ENCODE measurements around the gene LY6G6F. TPM values are rescaled to one million over a fixed set of nuclear protein-coding genes. Genes with fewer than 3 reads are reported as not detected.

Gene LY6G6F
- total and polyA plus RNA-seq, 3 donors from 2014 or later = 0.41 TPM; not detected in 2

- H3K9me3 ChIP-seq = no peaks in the 10 kb centered on the region
- TF ChIP-seq CTCF (IDR thresholded peaks at IDR 0.05) = no peak
- TF ChIP-seq POLR2A (IDR thresholded peaks at IDR 0.05) = no peak
- intact Hi-C loops (cut with DNase I; ENCODE audit: low total_unique reads) = no loop called here
- no peak overlapping the region for H3K27ac ChIP-seq
- H3K27me3 ChIP-seq = no peaks in the 10 kb centered on the region
- no peaks in the 10 kb centered on the region for H3K36me3 ChIP-seq (ENCODE audit: low read depth, missing control alignments)
- H3K4me3 ChIP-seq = no peak overlapping the region
- peaks cover 18% of the 10 kb centered on the region for H3K4me1 ChIP-seq
- no peak for DNase-seq
- 87 to 89% methylated on average over 4 of the region's 4 CpGs for WGBS, 2 donors
Observed at GRCh38 chr6:31733734-31734133, 27.1 kb downstream of the LY6G6F start.

GRCh38 chr6:31734247-31734820 lies 27.7 kb downstream of the LY6G6F start:
- DNase-seq = no peak
- peak overlapping the region in 1 of 2 donors; percentile 71 for H3K4me3 ChIP-seq
- no peaks in the 10 kb centered on the region for H3K27me3 ChIP-seq
- no peaks in the 10 kb centered on the region for H3K36me3 ChIP-seq (ENCODE audit: low read depth, missing control alignments)
- H3K9me3 ChIP-seq = no peaks in the 10 kb centered on the region
- intact Hi-C loops (cut with DNase I; ENCODE audit: low total_unique reads) = no loop called here
- 77% methylated on average over 2 of the region's 2 CpGs; no CpG with 5 or more reads in 1 of the 2 donors for WGBS, 2 donors
- H3K4me1 ChIP-seq = peaks cover 21% of the 10 kb centered on the region
- peak overlapping the region; percentile 86 to 87 for H3K27ac ChIP-seq
- TF ChIP-seq POLR2A (IDR thresholded peaks at IDR 0.05) = no peak
- no peak for TF ChIP-seq CTCF (IDR thresholded peaks at IDR 0.05)

GRCh38 chr6:31734821-31735406 lies 28.2 kb downstream of the LY6G6F start:
- Histone ChIP-seq H3K9me3 (no peaks in the 10 kb centered on the region), H3K4me1 (peaks cover 21% of the 10 kb centered on the region), H3K27me3 (no peaks in the 10 kb centered on the region), H3K27ac (peak overlapping the region; percentile 86 to 87), H3K4me3 (peak overlapping the region; percentile 47 to 71), H3K36me3 (ENCODE audit: low read depth, missing control alignments) (no peaks in the 10 kb centered on the region)
- WGBS, 2 donors = 21 to 24% methylated on average over 18 of the region's 18 CpGs
- intact Hi-C loops (cut with DNase I; ENCODE audit: low total_unique reads) = no loop called here
- TF ChIP-seq CTCF (IDR thresholded peaks at IDR 0.05) (no peak), POLR2A (IDR thresholded peaks at IDR 0.05) (no peak)
- DNase-seq = peak; percentile 52

GRCh38 chr6:31736021-31736767 lies 29.5 kb downstream of the LY6G6F start, which contains the start of gene CLIC1:
Gene CLIC1 (minus strand): TSS chr6:31736530. CDS start chr6:31736300, 230 bp downstream.
- intact Hi-C loops (cut with DNase I; ENCODE audit: low total_unique reads) = no loop called here
- WGBS, 2 donors = 22 to 37% methylated on average over 22 to 24 of the region's 24 CpGs
- TF ChIP-seq CTCF (IDR thresholded peaks at IDR 0.05) = no peak
- TF ChIP-seq POLR2A (IDR thresholded peaks at IDR 0.05) = peak; percentile 91
- Histone ChIP-seq H3K27me3 (no peaks in the 10 kb centered on the region), H3K4me3 (peak within 1 kb of the TSS; percentile 47 to 71), H3K27ac (peak within 1 kb of the TSS; percentile 86 to 87), H3K36me3 (ENCODE audit: low read depth, missing control alignments) (no peaks in the 10 kb centered on the region), H3K4me1 (peaks cover 26% of the 10 kb centered on the region), H3K9me3 (no peaks in the 10 kb centered on the region)
- DNase-seq = peak; percentile 87
